Endometrial microvascular endothelial cells (primary cell): ENCODE measurements around the gene EPOP. TPM values are rescaled to one million over a fixed set of nuclear protein-coding genes. Genes with fewer than 3 reads are reported as not detected.

Experiments used
- in situ Hi-C: cut with HindIII; loops from 2 replicates; pipeline ENCODE4 v1.10.0; 2017; ENCODE audit warnings: low sequenced_read_pairs, low pct_unique_long_range_greater_than_20kb; ENCODE audit errors: inconsistent ontology term
- total RNA-seq: library from RNA; depleted of rRNA; stranded (reverse); fragments of >200 nt; gene quantifications from one replicate; pipeline ENCODE4 v1.2.3, GENCODE V29; 2015; ENCODE audit errors: inconsistent ontology term

EPOP gene
- total RNA-seq, 1 donor from 2014 or later: 2.3 TPM

- in situ Hi-C loops: no loop called here
These were observed 10.7 kb upstream of the EPOP start for GRCh38 chr17:38685491-38685890.

- in situ Hi-C loops: no loop called here
These were observed 6.3 kb upstream of the EPOP start for GRCh38 chr17:38681096-38681495.

GRCh38 chr17:38677819-38678218, 3.1 kb upstream of the EPOP start:
- in situ Hi-C loops: no loop called here

DNA sequence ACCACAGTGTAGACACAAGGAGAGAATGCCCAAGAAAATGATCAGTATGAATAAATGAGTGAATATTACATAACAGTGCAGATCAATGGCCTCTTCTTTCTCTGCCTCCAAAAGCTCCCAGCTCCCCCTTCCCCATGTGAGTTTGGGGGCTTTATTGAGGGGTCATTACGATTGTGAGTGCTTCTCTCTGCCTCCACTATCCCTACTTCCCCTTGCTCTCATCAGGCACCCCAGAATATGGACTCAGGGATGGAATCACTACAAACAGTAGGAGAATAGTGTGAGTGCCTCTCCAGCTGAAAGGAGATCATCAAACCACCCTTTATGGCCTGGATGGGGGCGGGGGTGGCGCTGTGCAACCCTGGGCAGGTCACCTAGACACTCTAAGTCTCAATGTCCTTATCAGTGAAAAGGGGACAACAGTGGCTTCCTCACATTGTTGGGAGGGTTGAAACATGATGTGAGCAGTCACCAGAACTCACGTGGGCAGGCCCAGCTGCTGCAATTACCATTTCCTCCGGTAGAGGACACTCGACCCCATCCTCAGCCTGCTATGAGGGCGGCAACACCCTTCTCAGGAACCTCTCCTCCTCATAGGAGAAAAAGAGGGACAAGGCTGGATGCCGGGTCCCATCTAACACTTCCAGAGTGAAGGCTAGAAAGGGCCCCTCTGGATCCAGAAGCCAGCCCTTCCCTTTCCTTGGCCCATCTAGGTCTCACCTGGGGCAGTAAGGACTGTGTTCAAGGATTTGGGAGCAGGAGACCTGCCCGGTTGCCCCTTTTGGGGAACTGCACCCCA, 2.1 kb upstream of the EPOP start:
- in situ Hi-C loops: no loop called here

DNA sequence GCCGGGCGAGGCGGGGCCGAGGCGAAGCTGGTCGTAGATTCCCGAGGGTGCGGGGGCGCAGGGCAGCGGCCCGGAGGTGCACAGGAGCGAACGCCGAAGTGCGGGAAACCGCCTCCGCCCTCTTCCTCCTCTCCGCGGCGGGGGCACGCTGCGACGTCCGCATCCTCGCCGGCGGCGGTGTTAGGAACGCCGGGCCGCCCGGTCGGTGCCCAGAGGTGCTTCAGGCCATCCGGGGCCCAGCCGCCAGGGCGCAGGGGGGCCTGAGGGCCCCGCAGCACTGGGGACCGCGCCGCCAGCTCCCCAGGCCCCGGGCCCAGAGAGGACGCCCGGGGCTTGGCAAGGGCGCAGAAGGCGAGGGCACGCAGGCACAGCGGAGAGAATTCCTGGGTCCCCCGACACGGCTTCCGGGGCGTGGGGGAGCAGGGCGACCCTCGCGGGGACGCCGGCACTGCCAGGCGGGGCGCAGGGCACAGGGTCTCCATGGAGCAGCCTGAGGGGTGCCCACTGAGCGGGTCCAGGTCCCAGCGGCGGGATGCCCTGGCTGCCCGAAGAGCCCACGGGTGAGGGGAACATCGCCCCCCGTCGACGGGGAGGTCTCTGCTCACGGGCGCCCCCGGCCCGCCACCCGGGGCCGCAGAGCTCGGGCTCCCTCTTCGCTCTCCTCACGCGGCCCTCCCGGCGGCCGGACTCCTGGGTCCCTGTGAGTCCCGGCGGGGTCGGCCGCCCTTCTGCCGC, 576 bp downstream of the EPOP start:
- in situ Hi-C loops: loop anchor here (25.0 kb wide), 1 partner anchor 162 kb away; no protein-coding TSS in a partner anchor

GRCh38 chr17:38673707-38674013, 1.1 kb downstream of the EPOP start:
- in situ Hi-C loops: loop anchor here (25.0 kb wide), 1 partner anchor 161 kb away; no protein-coding TSS in a partner anchor

DNA sequence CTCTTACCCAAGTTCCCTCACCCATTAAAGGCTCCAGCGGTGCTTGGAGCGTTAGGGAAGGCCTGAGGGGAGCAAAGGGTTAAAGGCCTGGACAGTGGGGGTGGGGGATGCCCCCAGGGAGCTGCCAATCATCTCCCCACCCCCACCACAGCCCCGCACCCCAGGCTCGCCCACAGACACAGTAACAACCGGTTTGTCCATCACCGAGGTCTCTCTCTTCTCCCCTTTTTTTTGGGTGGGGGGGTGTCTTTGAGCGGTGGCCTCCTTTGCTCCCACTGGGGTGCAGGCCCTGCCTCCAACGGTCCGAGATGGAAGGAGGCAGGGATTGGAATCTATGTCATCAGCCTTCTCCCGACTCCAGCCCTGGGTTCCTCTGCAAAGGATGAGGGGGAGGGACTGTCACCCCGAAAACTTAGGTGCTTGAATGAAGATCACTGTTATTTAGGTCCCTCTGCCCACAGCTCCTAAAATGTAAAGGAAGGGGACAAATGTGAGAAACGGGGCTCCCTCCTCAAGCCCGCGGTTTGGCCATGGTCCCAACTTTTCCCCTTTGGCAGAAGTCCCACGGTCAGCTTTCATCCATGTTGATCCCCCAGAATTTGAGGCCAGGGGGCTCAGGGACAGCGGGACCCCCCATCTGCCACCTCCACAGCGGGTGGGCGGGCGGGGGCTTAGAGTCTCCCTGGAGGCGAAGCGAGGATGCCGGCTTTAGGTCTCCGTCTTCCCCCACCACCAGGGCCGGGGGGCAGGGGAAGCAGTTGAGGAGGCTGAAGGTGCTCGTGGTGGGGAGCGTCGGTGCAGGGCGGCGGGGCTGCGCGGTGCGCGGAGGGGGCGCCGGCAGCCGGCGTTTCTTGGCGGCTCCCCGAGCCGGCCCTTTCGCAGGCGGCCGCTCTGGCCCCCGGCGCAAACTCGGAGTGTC, 1.7 kb downstream of the EPOP start:
- in situ Hi-C loops: loop anchor here (25.0 kb wide), 1 partner anchor 161 kb away; no protein-coding TSS in a partner anchor

GRCh38 chr17:38671939-38672720, 2.6 kb downstream of the EPOP start:
- in situ Hi-C loops: loop anchor here (25.0 kb wide), 1 partner anchor 160 kb away; no protein-coding TSS in a partner anchor

GRCh38 chr17:38669520-38669919, 5.2 kb downstream of the EPOP start:
- in situ Hi-C loops: loop anchor here (25.0 kb wide), 1 partner anchor 157 kb away; no protein-coding TSS in a partner anchor

DNA sequence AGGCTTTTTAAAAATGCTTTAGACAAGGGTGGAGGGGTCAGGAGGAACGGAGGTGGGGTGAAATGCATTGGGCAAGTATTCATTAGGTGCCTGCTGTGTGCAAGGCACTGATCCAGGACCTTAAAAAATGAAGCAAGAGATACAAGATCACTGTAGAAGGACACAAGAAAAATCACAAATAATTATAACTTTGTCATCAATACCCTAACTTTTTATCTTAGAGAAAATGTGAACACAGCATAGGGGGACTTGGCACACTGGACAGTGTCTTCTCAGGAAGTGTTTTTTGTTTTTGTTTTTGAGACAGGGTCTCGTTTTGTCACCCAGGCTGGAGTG, 7.0 kb downstream of the EPOP start:
- in situ Hi-C loops: loop anchor here (25.0 kb wide), 1 partner anchor 155 kb away; no protein-coding TSS in a partner anchor

DNA sequence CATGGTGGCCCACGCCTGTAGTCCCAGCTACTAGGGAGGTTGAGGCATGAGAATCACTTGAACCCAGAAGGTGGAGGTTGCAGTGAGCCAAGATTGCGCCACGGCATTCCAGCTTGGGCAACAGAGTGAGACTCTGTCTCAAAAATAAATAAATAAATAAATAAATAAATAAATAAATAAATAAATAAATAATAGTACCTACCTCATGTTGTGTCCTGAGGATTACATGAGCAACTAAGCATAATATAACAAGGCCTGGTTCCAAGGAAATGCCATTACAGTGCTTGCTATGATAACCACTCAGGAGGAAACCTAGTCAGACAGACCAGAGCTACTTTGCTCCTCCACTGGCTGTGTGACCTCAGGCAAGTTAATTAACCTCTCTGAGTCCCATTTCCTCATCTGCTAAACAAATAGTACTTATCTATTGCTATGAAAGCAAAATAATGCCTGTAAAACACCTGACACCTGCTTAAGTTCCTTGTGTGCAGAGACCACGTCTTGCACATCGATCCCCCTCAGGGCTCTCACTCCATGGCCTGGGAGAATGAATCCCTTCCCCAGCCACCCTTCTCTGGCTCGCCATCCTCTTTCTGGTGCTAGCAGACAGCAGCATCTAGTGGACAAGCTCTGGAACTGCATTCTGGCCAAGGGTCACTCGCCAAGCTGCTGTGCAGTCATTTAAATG, 7.5 kb downstream of the EPOP start:
- in situ Hi-C loops: loop anchor here (25.0 kb wide), 1 partner anchor 155 kb away; no protein-coding TSS in a partner anchor

DNA sequence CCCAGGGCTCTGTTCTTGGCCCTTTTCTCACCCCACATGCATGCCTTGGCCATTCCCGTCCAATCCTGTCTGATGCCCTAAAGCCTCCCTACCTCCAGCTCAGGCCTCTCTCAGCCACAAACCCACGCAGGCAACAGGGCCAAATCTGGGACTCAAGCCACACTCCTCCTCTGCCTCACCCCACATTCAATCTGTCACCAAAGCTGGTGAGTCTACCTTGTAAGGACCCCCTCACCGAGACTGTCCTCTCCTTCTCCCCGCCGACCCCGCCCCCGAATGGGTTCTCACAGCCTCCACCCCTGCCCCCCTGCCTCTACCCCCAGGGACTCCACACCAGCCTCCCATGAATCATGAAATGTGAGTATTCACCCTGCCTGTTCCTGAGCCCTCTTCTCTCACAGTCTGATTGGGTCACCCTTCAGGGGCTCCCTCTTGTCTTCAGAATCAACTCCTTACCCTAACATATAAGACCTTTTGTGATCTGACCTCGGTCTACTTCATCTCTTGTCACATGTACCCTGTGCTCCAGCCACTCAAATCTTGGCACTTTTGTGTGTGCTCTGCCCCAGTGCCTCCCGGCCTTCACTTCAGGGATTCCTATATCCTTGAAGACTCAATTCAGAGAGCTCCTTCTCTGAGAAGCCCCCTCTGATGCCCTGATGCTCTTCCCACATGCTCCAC, 10.7 kb downstream of the EPOP start:
- in situ Hi-C loops: loop anchor here (25.0 kb wide), 1 partner anchor 152 kb away; no protein-coding TSS in a partner anchor

- in situ Hi-C loops: loop anchor here (25.0 kb wide), 1 partner anchor 151 kb away; no protein-coding TSS in a partner anchor
These were observed 11.5 kb downstream of the EPOP start for GRCh38 chr17:38663125-38663751.

DNA sequence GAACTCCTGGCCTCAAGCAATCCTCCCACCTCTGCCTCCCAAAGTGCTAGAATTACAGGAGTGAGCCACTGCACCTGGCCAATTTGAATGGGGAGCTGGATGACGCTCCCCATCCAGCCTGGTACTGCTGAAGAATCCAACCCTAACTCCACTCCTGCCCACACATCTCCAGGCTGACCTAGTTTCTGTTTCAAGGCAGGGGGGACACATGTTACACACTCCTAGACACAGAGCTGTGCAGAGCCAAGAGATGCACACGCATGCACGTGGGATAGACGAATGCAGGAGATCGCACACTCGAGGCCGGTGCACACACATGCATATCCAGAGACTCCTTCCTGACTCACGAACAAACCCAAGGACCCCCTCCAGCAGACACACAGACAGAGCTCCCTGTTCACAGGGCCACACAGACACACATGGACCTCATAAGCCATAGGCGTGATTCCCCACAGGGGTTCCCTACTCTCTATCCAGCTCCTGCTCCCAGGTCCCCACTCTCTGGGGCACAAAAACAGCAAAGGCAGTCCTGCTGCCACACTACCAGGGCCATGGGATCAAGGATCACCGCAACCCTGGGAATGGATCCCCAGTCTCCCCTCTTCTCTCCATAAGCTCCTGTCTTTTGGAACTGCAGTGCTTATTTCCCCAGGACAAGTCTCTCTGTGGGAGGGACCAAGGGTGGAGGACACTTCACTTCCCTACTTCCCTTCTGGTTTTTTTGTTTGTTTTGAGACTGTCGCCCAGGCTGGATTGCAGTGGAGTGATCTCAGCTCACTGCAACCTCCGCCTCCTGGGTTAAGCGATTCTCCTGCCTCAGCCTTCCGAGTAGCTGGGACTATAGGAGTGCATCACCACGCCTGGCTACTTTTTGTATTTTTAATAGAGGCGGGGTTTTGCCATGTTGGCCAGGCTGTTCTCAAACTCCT, 14.4 kb downstream of the EPOP start:
- in situ Hi-C loops: loop anchor here (25.0 kb wide), 1 partner anchor 148 kb away; no protein-coding TSS in a partner anchor

- in situ Hi-C loops: loop anchor here (25.0 kb wide), 1 partner anchor 147 kb away; no protein-coding TSS in a partner anchor
These were observed 15.3 kb downstream of the EPOP start for GRCh38 chr17:38659415-38659814.
